Middle frontal gyrus (tissue), 1 donor: ENCODE data around the gene KLRG1.

Experiments used
- DNase-seq: peaks from one replicate; pipeline ENCODE4 v3.0.0-alpha.2; 2015; ENCODE audit warnings: low spot score; ENCODE audit errors: extremely low spot score

KLRG1 gene

GRCh38 chr12:9040484-9041186, 51.3 kb downstream of the KLRG1 start:
- no peak for DNase-seq

DNA sequence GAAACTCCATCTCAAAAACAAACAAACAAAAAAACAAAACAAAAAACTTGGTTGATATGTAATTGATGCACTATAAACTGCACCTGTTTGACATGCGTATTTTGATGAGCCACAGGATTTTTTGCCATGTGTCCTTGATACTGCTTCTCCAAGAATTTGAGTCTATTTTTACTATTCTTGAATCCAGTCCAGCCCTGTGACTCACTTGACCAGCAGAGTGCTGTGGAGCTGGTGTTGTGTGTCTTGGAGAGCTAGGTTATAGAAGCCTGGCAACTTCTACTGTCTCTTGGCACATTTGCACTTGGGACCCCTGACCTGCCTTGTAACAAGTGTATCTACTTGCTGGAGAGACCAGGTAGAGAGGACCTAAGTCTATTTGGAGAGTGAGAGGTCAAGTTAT, 52.0 kb downstream of the KLRG1 start:
- DNase-seq = no peak

DNA sequence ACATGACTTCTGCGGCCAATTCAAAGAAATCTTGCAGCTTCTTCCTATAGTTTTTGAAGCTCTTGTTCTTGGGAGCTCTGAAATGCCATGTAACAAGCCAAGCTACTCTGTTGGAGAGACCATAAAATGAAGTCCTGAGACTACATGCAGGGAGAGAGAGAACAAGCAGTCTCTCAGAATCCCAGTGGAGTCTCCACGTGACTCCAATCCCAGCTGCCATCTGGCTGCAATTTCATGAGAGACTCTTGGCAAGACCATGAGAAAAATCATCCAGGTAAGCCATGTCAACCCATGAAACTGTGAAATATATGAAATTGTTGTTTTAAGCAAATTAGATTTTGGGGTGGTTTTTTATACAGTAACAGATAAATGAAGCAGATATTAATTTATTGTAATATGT, 54.4 kb downstream of the KLRG1 start:
- no peak for DNase-seq

- no peak for DNase-seq
Measured at GRCh38 chr12:9047105-9047504, 57.8 kb downstream of the KLRG1 start.

GRCh38 chr12:9048930-9049329, 59.6 kb downstream of the KLRG1 start:
- DNase-seq = no peak

DNA sequence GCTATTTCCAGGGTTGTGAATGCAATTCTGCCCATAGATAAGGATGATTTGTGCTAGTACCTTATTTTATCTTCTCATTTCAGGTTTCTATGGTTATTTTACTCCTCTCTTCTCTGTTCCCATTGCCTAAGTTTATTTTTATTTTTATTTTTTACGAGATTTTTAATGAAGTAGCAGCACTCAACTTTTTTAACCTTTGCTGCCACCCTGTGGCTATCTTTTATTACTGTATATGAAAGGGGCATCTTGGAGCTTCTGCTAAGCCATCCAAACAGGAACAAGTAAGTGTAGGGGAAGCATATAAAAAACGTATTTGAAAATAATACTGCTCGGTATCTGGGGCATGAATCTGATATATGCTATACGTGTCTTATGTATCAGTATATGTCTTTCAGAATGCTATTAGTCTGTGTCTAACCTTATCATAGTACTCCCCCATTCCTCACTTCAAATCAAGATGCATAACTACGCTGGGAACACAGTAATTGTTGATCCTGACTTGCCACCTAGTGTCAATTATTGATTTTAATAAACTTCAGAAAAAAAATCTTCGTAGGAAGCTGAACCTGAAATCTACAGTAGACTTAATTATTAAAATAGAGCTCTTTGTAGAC, 60.3 kb downstream of the KLRG1 start:
- no peak for DNase-seq

GRCh38 chr12:9050521-9051157, 61.3 kb downstream of the KLRG1 start:
- DNase-seq = no peak

GRCh38 chr12:9051158-9051550, 61.8 kb downstream of the KLRG1 start:
- DNase-seq = no peak

GRCh38 chr12:9052610-9053009, 63.3 kb downstream of the KLRG1 start:
- DNase-seq = no peak
